Non-pigmented ciliary epithelial cell (primary cell): ENCODE results near the gene REEP1.
"Not testable (repeated sequence)": the region's sequence is repeated elsewhere in the genome, so short reads cannot be mapped to it uniquely, and the experiment has no call there.

Experiments
- DNase-seq: peaks from one replicate; pipeline ENCODE4 v3.0.0-alpha.2; 2010; ENCODE audit warnings: low read depth

Gene REEP1

DNA sequence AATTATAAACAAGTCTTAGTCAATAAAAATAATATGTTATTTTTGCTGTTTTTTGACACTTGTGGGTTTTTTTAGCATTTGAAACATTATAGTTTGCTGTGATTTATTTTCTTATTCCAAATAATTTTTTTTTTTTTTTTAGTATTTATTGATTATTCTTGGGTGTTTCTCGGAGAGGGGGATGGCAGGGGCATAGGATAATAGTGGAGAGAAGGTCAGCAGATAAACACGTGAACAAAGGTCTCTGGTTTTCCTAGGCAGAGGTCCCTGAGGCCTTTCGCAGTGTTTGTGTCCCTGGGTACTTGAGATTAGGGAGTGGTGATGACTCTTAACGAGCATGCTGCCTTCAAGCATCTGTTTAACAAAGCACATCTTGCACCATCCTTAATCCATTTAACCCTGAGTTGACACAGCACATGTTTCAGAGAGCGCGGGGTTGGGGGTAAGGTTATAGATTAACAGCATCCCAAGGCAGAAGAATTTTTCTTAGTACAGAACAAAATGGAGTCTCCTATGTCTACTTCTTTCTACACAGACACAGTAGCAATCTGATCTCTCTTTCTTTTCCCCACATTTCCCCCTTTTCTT, 8.5 kb upstream of the REEP1 start:
- DNase-seq: not testable (repeated sequence)

DNA sequence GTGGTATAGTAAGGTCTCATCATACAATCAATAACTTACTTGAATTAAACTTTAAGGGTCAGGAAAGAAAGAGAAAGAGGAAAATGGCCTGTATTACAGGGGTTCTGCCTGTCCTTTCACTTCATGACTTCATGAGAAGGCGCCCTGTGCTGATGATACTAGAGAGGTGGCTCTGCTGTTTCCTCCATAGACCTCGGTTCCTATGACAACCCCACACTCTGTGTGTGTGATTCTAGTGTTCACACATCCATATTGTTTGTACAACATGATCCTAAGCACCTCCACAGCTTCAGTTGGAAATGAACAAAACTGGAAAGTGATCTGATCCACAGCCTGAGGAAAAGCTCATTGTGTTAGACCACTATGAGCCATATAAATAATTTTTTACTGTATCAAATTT, 7.0 kb upstream of the REEP1 start:
- no peak for DNase-seq

DNA sequence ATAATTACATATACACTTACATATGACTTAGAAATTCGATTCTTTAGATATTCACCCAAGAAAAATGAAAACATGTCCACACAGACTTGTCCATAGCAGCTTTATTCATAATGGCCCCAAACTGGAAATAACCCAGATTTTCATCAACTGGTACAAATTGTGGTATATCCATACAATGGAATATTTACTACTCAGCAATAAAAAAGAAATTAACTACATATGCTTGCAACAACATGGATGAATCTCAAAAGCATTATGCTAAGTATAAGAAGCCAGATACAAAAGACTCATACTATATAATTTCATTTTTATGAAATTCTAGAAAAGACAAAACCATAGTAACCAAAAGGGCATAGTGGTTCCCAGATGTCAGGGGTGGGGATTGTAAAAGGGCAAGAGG, 5.1 kb upstream of the REEP1 start:
- no peak for DNase-seq

DNA sequence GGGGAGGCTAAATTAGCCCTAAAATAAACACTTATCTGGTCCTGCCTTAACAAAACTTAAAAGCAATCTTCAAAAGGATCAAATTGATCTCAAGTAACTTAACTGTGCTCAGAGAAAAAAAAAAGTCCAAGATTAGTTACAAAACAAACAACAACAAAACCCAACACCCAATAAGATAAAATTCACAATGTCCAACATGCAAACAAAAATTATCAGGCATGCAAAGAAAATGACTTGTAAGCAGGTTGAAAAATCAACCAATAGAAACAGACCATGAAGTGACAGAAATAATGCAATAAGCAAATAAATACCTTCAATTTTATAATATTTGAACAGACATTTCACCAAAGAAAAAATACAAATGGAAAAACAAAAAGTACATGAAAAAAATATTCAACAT, 4.0 kb upstream of the REEP1 start:
- DNase-seq: no peak

DNA sequence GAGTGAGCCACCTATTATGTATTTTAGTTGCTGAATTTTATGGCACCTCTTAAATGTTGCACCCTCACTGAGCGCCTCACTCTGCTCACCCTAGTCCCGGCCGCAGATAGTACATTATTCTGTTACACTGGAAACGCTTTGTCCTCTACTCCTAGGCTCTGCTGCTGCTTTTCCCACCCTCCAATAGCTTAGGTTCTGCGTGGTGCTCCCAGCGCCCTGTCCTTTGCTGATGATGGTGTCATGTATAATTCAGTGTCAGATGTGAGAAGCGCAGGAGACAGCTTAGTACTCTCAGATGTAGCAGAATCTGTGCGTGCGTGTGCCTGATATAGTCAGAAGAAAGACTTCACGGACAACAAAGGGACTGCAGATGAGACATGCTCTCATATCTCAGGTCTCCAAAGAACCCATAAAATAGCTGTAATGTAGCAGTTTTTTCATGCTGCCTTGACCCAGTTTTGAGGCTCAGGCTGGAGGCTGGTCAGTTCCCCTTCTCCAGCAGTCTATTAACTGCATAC, 1.4 kb upstream of the REEP1 start:
- DNase-seq: no peak

DNA sequence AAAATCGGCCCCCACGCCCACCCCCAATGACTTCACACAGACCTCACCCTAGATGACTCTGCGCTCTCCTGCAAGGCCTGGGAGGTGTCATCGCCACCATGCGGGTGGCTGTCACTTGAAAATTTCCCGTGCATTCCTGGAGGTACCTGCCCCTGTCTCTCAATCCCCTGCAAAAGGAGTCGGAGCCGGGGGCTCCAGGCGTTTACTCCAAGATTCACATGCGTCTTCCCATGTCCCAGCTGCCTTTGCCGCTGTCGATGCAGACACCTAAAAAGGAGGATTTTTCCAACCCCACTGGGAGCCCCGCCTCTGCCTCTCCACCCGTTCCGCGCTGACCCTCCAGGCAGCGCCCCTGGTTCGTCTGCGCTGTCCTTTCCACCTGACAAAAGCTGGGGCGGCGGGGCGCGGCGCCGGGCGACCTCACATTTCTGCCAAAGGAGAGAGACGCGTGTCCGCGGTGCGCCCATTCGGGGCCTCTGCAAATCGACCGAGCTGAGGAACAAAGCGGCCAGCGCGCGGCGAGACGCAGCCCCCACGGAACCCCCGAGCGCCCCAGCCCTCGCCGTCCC, 667 bp downstream of the REEP1 start:
- no peak for DNase-seq

DNA sequence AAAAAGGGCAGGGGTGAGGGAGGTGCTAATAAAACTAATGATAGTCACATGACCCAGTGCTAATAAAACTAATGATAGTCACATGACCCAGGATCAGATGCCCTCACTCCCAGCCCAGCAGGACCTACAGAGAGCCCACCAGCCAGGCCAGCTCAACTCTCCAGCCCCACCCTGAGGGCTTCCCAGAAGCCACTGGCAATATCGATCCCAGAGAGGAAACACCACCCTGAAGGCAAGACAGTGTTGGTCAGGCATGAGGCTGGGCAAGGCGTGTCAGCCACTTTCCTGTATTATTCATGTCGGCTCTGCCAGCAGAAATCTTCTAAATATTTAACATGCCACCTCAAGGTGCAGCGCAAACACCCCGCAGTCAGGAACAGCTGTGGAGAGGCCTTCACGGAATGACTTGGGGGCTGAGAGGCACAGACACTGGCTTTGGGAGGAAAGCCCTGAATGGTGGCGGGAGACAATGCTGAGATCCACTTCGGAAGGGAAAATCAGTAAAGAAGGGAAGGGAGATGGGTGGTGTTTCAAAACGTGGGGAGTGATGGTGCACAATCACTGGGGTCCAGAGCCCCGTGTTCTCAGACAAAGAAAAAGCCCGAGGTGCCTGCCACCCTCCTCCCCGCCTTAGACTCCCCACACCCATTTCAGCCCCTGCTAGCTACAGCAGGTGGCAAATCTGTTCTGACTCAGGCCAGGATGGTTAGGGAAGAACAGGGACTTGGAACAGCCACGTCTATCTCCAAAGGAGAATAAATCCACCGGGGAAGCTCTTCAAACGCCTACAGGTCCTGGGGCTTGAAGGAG, 1.4 kb downstream of the REEP1 start:
- DNase-seq: no peak

DNA sequence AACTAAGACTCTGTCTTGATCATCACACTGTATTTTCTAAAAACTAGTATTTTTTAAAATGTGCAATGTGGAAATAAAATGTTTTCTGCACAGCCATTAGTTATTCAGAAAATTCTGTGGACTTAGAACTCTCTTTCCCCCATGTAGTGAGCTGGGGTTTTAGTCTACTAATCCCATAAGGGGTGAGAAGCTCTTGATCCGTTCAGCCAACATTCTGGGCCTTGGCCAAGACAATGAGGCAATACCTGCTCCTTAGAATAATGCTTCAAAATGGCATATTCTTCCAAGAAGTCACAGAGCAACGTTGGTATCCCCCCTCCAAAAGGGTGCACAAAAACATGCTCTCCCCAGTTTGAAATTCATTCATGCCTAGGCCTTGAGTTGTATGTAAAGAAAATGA, 4.0 kb downstream of the REEP1 start:
- DNase-seq: no peak

DNA sequence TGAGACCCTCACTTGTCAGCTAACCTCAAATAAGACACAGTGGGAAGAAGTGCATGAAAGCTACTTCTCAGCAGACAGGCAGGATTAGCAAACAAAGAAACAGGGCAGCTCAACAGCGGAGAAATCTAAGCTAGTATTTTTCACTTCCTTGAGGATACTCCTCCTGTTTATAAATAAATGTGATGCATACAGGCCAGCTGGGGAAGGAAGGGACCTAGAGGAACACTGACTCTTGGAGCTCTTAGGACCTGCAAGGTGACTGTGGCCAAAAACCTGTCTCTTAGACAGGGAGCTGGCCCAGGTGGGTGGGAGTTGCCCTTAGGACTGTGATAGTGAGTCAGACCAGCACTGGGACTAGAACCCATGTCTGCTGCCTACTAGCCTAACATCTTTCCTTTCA, 4.8 kb downstream of the REEP1 start:
- DNase-seq: no peak

DNA sequence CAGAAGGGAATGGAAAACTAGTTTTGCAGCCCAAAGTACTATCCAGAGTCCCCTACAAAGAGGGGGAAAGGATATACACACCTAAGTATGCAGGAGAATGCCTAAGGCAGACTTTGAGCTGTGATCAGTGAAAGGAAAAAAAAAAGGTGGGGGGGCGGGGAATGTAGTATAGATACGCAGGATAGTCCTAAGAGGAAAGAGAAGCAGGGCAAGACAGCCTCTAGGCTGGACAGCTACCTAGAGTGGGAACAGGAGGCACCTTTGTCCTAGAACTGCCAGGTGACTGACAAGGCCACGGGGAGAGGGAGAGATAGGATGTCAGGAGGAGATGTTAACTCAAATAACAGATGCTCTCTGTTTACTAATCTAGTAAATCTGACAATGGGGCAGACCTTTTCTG, 6.0 kb downstream of the REEP1 start:
- DNase-seq: no peak

DNA sequence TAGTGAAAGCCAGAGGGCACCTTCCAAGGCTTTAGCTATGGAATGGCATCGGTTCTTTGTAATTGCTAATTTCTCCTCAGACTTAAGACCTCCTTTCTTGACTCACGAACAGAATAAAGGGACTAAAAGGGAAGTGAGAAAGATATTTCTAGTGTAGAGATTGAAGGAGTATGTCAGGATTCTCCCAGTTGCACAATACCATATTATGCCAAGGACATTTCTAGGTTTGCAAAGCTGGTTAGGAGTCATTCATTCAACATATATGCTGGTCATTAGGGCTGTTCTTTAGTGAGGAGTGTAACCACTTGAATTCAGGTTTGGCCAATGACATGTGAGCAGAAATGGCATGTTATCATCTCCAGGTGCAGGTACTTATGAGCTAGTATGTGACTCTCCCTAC, 7.4 kb downstream of the REEP1 start:
- no peak for DNase-seq

DNA sequence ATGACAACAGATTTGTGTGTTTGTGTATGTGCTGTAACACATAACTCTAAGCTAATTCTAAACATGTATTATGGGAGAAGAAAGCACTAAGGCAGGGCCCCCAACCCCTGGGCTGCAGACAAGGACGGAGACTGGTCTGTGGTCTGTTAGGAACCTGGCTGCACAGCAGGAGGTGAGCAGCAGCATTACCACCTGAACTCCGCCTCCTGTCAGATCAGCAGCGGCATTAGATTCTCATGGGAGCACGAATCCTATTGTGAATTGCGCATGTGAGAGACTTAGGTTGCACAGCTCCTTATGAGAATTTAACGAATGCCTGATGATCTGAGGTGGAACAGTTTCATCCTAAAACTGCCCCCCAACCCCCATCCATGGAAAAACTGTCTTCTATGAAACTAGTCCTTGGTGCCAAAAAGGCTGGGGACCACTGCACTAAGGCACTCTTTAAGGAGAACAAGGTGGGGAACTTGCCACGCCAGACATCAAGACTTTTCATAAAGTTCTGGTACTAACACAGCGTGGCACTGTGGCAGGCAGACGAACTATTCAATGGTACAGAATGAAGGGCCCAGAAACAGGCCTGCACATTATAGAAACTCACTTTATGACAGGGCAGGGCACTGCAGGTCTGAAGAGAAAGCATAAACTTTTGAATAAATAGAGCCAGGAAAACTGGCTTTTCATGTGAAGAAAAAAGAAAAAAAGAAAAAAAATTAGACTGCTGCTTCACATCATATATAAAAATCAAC, 14.0 kb downstream of the REEP1 start:
- no peak for DNase-seq

DNA sequence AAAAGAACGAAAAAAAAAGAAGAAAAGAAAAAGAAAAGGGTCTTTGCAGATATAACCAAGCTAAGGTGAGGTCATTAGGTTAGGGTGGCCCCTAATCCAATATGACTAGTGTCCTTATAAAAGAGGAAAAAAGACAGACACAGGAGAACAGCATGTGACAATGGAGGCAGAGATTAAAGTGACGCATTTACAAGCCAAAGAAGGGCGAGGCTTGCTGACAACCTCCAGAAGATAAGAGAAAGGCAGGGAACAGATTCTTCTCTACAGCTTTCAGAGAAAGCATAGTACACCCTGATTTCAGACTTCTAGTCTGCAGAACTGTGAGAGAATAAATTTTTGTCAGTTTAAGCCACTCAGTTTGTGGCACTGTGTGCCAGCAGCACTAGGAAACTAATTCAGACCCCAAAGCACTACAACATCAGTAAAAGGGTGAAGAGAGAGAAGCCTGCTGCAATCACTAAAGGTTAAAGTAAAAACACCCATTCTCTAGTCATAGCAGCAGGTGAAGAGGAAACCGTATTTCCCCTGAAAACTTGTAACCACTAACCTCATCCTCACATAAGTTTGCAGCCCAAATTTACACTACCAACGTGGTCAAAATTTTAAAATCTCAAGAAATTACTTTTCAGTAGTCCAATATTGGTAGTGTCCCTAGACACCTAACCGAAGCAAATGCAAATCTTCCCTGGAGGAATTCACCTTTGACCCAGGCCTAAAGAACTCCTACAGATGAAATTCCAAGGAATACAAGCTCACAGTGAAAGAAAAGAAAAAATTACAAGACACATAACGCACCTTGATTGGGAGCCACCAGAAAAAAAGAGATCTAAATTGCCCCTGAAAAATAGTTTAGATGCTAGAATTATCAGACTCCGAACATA, 17.5 kb downstream of the REEP1 start:
- DNase-seq: no peak

DNA sequence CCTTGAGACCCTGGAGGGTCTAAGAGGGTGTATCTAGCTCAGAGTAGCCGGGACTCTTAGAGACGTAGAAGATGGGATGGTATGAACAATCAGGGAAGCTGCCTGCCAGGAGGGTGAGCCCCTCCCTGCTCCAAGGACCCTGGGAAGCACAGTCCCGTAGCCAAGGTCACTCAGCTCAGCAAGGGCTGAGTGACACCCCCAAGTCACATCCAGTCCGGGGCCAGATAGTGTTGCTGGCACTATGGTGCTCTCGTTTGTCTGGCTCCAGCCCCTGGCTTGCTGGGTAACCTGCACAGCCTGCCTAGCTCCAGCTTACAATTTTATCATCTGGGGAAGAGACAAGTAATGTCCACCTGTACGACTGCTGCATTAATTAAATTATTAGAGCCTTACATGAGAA, 22.3 kb downstream of the REEP1 start:
- DNase-seq: no peak

DNA sequence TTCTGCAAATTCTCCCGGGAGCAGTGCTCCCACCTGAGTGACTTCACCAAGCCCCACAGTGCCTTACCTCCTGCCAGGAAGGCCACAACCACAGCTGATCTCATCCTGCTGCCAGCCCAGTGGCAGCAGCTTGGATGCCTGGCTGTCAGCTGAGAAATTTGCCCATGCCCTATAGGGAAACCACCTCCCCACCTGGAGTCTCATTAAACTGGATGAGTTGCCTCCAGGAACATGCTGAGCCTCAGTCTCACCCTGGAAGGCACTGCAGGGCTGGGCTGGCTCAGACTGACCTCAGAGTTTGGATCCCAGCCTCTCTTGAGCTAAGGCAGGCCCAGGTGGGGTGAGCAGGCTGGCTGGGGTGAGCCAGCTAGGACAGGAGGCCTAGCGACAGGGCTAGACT, 23.3 kb downstream of the REEP1 start:
- DNase-seq: no peak

DNA sequence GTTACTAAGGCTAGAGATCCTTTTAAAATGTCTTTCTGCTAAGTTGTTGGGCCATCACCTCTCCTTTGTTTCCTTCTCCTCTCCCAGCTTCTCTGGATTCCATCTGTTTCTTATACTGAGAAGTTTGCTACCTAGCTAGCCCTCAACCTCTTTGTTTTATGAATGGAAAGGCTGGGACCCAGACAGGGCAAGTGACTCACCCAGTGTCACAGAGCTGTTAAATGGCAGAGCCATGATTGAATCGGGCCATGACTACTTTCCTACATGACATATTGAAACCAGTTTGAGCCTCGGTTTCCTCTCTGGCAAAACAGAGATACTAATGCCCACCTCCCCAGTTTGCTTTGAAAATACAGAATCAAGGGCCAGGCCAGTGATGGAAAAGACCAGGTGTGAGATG, 24.1 kb downstream of the REEP1 start:
- DNase-seq: no peak

DNA sequence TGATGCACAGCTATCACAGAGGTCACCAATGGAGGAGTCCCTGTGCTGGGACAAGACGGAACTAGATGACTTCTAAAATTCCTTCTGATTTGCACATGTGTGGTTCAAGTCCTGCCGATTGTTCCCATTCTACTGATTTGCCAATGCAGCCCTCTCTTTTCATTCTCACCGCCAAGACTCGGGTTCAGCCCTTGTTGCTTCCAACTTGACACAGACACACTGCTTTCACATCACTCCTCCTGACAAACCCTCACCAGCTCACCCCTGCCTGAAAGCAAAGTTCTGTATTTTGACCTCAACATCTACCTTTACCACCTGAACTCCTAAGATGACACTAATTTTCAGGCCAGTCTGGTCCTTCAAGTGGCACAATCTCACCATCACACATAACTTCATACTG, 25.5 kb downstream of the REEP1 start:
- no peak for DNase-seq

DNA sequence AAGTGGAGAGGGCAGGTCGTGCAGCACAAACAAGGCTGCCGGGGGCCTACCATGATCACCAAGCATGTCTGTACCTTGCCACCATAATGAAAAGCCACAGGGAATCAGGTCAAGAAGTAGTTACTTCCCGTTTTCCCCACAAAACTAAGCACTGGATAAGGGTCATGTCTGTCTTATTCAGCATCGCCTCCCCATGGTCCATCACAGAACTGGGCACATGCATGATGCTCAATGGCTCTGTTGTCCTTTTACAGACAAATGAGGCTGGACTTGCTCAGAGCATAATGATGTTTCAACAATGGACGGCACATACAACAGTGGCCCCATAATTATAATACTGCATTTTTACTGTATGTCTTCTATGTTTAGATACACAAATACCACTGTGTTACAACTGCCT, 27.5 kb downstream of the REEP1 start:
- DNase-seq: no peak

DNA sequence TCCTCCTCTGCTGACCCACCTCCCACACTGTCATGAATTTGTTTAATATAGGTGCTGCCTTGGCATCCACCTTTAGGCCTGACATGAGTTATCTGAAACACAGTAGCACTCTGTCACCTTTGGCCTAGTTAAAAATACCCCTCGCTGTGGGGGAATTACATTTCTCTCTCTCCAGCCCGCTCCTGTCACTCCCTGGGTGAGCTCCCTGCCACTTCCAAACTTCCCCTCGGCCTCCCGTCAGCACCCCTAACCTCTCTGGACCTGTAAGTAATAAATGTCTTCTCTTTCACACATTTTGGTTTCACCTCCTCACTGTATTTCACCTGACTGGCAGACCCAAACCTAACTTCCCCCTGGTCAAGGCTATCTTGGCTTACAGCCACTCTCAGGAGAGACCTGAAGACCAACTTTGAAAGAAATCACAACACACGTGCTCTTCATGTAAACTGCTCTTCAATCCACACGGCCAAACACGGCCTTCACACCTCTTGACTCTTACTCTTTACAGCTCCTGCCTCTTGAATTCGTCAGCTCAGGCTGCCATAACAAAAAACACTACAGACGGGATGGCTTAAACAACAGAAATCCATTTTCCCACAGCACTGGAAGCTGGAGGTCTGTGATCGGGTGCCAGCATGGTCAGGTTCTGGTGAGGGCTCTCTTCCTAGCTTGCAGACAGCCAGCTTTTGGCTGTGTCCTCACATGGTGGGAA, 28.3 kb downstream of the REEP1 start:
- no peak for DNase-seq

DNA sequence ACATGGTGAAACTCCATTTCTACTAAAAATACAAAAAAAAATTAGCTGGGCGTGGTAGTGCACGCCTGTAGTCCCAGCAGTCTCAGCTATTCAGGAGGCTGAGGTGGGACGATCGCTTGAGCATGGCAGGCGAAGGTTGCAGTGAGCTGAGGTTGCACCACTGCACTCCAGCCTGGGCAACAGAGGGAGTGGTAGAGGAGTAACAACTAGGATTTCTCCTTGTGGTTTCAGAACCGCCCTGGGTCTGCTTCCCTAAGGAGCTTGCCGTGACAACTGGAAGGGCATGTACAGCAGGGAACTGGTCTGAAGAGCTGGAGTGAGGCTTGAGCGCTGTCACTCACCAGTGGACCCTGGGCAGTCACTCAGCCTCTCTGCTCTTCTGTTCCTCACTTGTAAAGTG, 29.1 kb downstream of the REEP1 start:
- DNase-seq: no peak

DNA sequence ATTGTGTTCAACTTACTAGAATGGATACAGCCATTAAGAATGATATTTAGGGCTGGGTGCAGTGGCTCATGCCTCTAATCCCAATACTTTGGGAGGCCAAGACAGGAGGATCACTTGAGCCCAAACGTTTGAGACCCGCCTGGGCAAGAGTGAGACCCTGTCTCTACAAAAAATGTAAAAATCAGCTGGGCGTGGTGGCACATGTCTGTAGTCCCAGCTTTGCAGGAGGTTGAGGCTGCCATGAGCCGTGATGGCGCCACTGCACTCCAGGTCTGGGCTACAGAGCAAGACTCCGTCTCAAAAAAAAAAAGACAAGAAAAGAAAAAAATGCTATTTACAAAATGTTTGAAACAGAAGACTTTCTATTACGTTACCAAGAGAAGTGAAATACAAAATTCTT, 30.0 kb downstream of the REEP1 start:
- DNase-seq: no peak
